Measurements from ENCODE around the gene SLC38A3.
"Not testable (repeated sequence)": the region's sequence is repeated elsewhere in the genome, so short reads cannot be mapped to it uniquely, and the experiment has no call there.

SLC38A3 gene

DNA sequence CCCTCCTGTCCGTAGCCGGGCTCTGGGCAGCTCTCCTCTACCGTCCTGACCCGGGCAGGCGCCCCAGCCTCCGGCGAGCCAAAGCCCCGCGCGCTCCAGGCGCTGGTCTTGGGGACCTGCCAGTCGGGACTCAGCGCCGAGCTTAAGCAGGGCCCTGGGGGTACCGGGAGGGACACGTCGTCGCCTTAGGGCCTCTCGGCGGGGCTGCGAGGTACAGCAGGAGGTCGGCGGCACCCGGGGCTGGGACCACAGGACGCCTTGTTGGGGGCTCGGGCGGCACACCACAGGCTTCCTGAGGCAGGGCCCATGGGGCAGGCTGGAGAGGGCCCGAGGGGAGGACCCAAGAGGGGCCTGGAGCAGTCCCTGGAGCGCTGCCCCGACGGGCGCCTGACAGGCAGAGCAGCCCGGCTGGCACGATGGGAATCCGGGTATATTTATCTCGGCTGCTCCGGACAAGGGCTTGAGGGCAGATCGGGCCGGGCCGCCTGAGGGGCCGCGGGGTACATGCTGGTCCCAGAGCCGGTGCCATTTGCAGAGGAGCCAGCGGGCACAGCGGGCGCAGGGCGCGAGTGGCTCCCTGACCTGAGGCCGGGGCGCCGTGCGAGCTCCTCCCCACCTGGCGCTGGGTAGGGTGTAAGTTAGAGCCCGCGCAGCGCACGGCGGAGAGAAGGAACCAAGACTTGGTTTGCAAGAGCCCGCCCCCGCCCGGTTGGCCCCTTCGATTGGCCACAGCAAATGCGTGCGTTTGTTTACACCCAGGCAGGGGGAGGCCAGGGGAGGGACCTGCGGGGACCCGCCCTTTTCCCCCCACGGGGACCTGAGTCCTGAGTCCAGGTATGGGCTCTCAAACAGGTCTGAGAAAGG lies 574 bp downstream of the SLC38A3 start:
- peaks cover under 1% of the 10 kb centered on the region; the same call in 1 of the 2 replicates for H3K9me3 ChIP-seq (ENCODE audit: insufficient read depth, low read length)
- no peak for DNase-seq (ENCODE audit: low read depth, low spot score)
- peaks cover 37% of the 10 kb centered on the region for H3K27me3 ChIP-seq (ENCODE audit: insufficient read depth, insufficient read length)
- peak overlapping the region; percentile 73 for H3K9ac ChIP-seq (ENCODE audit: insufficient read length, low read depth)
- no peak for TF ChIP-seq YY1 (IDR thresholded peaks at IDR 0.05; ENCODE audit: insufficient read depth, insufficient read length)
- TF ChIP-seq ZNF274 (IDR thresholded peaks at IDR 0.05; ENCODE audit: low read depth, low read length) = no peak
- no peak for TF ChIP-seq SUZ12 (IDR thresholded peaks at IDR 0.05; ENCODE audit: extremely low read depth, insufficient read depth, insufficient read length)
- H3K4me1 ChIP-seq (ENCODE audit: insufficient read depth, insufficient read length) = peaks cover 29% of the 10 kb centered on the region
- peak overlapping the region; percentile 45 for H3K4me3 ChIP-seq (ENCODE audit: insufficient read length, low read depth)
- no peaks in the 10 kb centered on the region for H3K36me3 ChIP-seq (ENCODE audit: insufficient read depth, insufficient read length, low read length)

GRCh38 chr3:50207359-50208042 lies 2.4 kb downstream of the SLC38A3 start:
- no peak overlapping the region for H3K9ac ChIP-seq (ENCODE audit: insufficient read length, low read depth)
- peaks cover 29% of the 10 kb centered on the region for H3K4me1 ChIP-seq (ENCODE audit: insufficient read depth, insufficient read length)
- H3K36me3 ChIP-seq (ENCODE audit: insufficient read depth, insufficient read length, low read length) = no peaks in the 10 kb centered on the region
- TF ChIP-seq ZNF274 (IDR thresholded peaks at IDR 0.05; ENCODE audit: low read depth, low read length) (no peak), SUZ12 (IDR thresholded peaks at IDR 0.05; ENCODE audit: extremely low read depth, insufficient read depth, insufficient read length) (no peak), YY1 (IDR thresholded peaks at IDR 0.05; ENCODE audit: insufficient read depth, insufficient read length) (no peak)
- no peak overlapping the region for H3K4me3 ChIP-seq (ENCODE audit: insufficient read length, low read depth)
- peaks cover 37% of the 10 kb centered on the region for H3K27me3 ChIP-seq (ENCODE audit: insufficient read depth, insufficient read length)
- peaks cover 7% of the 10 kb centered on the region; the same call in 1 of the 2 replicates for H3K9me3 ChIP-seq (ENCODE audit: insufficient read depth, low read length)
- DNase-seq (ENCODE audit: low read depth, low spot score) = no peak

- TF ChIP-seq ZNF274 (IDR thresholded peaks at IDR 0.05; ENCODE audit: low read depth, low read length) (no peak), SUZ12 (IDR thresholded peaks at IDR 0.05; ENCODE audit: extremely low read depth, insufficient read depth, insufficient read length) (no peak), YY1 (IDR thresholded peaks at IDR 0.05; ENCODE audit: insufficient read depth, insufficient read length) (no peak)
- Histone ChIP-seq H3K9me3 (ENCODE audit: insufficient read depth, low read length) (peaks cover 7% of the 10 kb centered on the region; the same call in 1 of the 2 replicates), H3K4me3 (ENCODE audit: insufficient read length, low read depth) (no peak overlapping the region), H3K4me1 (ENCODE audit: insufficient read depth, insufficient read length) (peaks cover 26% of the 10 kb centered on the region), H3K9ac (ENCODE audit: insufficient read length, low read depth) (peak overlapping the region; percentile 45), H3K36me3 (ENCODE audit: insufficient read depth, insufficient read length, low read length) (no peaks in the 10 kb centered on the region), H3K27me3 (ENCODE audit: insufficient read depth, insufficient read length) (peaks cover 35% of the 10 kb centered on the region)
- no peak for DNase-seq (ENCODE audit: low read depth, low spot score)
These were observed 3.7 kb downstream of the SLC38A3 start for GRCh38 chr3:50208677-50209344.

DNA sequence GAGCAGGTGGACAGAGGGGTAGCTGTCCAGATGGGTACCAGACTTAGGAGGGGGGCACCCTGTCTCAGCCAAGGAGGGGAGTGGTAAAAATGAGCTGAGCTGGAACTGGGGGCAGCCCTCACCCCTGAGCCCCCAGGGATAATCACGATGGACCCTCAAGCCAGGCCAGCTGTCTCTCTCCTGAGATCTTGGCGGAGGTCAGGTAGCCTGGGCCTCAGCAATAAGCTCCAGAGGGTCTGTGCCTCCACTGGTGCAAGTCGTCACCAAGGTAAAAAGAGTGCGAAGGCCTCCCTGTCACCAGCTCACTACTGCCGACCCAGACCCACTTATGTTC lies 5.1 kb downstream of the SLC38A3 start:
- Histone ChIP-seq H3K36me3 (ENCODE audit: insufficient read depth, insufficient read length, low read length) (no peaks in the 10 kb centered on the region), H3K9ac (ENCODE audit: insufficient read length, low read depth) (no peak overlapping the region), H3K4me3 (ENCODE audit: insufficient read length, low read depth) (no peak overlapping the region), H3K27me3 (ENCODE audit: insufficient read depth, insufficient read length) (peaks cover 29% of the 10 kb centered on the region), H3K9me3 (ENCODE audit: insufficient read depth, low read length) (peaks cover 7% of the 10 kb centered on the region; the same call in 1 of the 2 replicates), H3K4me1 (ENCODE audit: insufficient read depth, insufficient read length) (peaks cover 23% of the 10 kb centered on the region)
- DNase-seq (ENCODE audit: low read depth, low spot score) = no peak
- no peak for TF ChIP-seq ZNF274 (IDR thresholded peaks at IDR 0.05; ENCODE audit: low read depth, low read length)

- Histone ChIP-seq H3K36me3 (ENCODE audit: insufficient read depth, insufficient read length, low read length) (no peaks in the 10 kb centered on the region), H3K9ac (ENCODE audit: insufficient read length, low read depth) (no peak overlapping the region), H3K27me3 (ENCODE audit: insufficient read depth, insufficient read length) (peaks cover 23% of the 10 kb centered on the region), H3K4me3 (ENCODE audit: insufficient read length, low read depth) (no peak overlapping the region), H3K9me3 (ENCODE audit: insufficient read depth, low read length) (peaks cover 7% of the 10 kb centered on the region; the same call in 1 of the 2 replicates), H3K4me1 (ENCODE audit: insufficient read depth, insufficient read length) (peaks cover 23% of the 10 kb centered on the region)
- TF ChIP-seq ZNF274 (IDR thresholded peaks at IDR 0.05; ENCODE audit: low read depth, low read length) (no peak), SUZ12 (IDR thresholded peaks at IDR 0.05; ENCODE audit: extremely low read depth, insufficient read depth, insufficient read length) (no peak), YY1 (IDR thresholded peaks at IDR 0.05; ENCODE audit: insufficient read depth, insufficient read length) (no peak)
- no peak for DNase-seq (ENCODE audit: low read depth, low spot score)
These were observed 5.7 kb downstream of the SLC38A3 start for GRCh38 chr3:50210510-50211367.

- not testable (repeated sequence) for H3K9me3 ChIP-seq (ENCODE audit: insufficient read depth, low read length); H3K36me3 ChIP-seq (ENCODE audit: insufficient read depth, insufficient read length, low read length); DNase-seq (ENCODE audit: low read depth, low spot score); H3K4me3 ChIP-seq (ENCODE audit: insufficient read length, low read depth); H3K9ac ChIP-seq (ENCODE audit: insufficient read length, low read depth)
- H3K27me3 ChIP-seq (ENCODE audit: insufficient read depth, insufficient read length) = peaks cover 17% of the 10 kb centered on the region
- peaks cover 23% of the 10 kb centered on the region for H3K4me1 ChIP-seq (ENCODE audit: insufficient read depth, insufficient read length)
These were observed 6.3 kb downstream of the SLC38A3 start for GRCh38 chr3:50211368-50211717.

Measured in NT2/D1 (cell line).